H1 (cell line): ENCODE measurements around the gene HSD17B8. TPM values are rescaled to one million over a fixed set of nuclear protein-coding genes. Genes with fewer than 3 reads are reported as not detected.

Experiments
- CTCF ChIA-PET: fragments of 300-600 bp; sonication (Branson Sonifier 250); formaldehyde crosslinking; loops from one replicate; lab custom pipeline; 2021; ENCODE audit not compliant: partially characterized antibody; lab: Charles Lee
- POLR2A ChIA-PET: fragments of 300-600 bp; sonication (Branson Sonifier 250); formaldehyde crosslinking; loops from one replicate; lab custom pipeline; 2021; ENCODE audit warnings: inconsistent platforms; ENCODE audit not compliant: partially characterized antibody; lab: Charles Lee
- DNase-seq, 2 experiments: peaks; one replicate each; pipeline versions ENCODE4 v3.0.0 to v3.0.0-alpha.2; 2010 to 2022; ENCODE audit warnings: low spot score in 2 of 2, low read depth in 1 of 2, mixed read lengths in 1 of 2
- FAIRE-seq: peaks from 2 replicates; lab custom pipeline; 2011; peaks lifted over from hg19 to GRCh38; lab: Jason Lieb, UNC
- H2AFZ ChIP-seq: 2 replicates; pipeline ENCODE4 v1.8.1; 2012; ENCODE audit warnings: low read length, inconsistent platforms
- H2AK5ac ChIP-seq: 2 replicates; pipeline ENCODE4 v1.6.1; 2013; ENCODE audit warnings: low read depth, low read length
- H2BK120ac ChIP-seq: replicated peaks from 2 replicates; pipeline ENCODE3; 2013; ENCODE audit warnings: low read depth, low read length, inconsistent platforms
- H2BK12ac ChIP-seq: 2 replicates; pipeline ENCODE4 v1.6.1; 2013; ENCODE audit warnings: low read depth, low read length
- H2BK15ac ChIP-seq: 2 replicates; pipeline ENCODE4 v1.6.1; 2013; ENCODE audit warnings: low read length
- H2BK20ac ChIP-seq: 2 replicates; pipeline ENCODE4 v1.6.1; 2013; ENCODE audit warnings: low read length
- H2BK5ac ChIP-seq: 2 replicates; pipeline ENCODE4 v1.6.1; 2013; ENCODE audit warnings: low read depth, low read length
- H3K14ac ChIP-seq: 2 replicates; pipeline ENCODE4 v1.6.1; 2013; ENCODE audit warnings: inconsistent platforms; ENCODE audit not compliant: insufficient read length
- H3K18ac ChIP-seq: 2 replicates; pipeline ENCODE4 v1.6.1; 2013; ENCODE audit warnings: low read length; ENCODE audit errors: extremely low read depth
- H3K23ac ChIP-seq: 2 replicates; pipeline ENCODE4 v1.6.1; 2013; ENCODE audit warnings: inconsistent platforms; ENCODE audit not compliant: insufficient read length
- H3K23me2 ChIP-seq: 2 replicates; pipeline ENCODE4 v1.6.1; 2013; ENCODE audit warnings: low read depth, low read length
- H3K27ac ChIP-seq: 2 replicates; pipeline ENCODE4 v1.6.1; 2011; ENCODE audit warnings: low read depth, low read length, inconsistent platforms
- H3K27me3 ChIP-seq, 4 experiments: replicated peaks in 1 of 4; 1 replicate in 1 of 4; 2 replicates in 3 of 4; pipeline versions ENCODE4 v1.6.1 to v1.8.1; 2011 to 2013; ENCODE audit warnings: low read length in 3 of 4, mild to moderate bottlenecking in 3 of 4, inconsistent platforms in 2 of 4, mixed read lengths in 2 of 4, moderate library complexity in 1 of 4; ENCODE audit not compliant: control insufficient read depth in 3 of 4, insufficient read depth in 3 of 4; ENCODE audit errors: extremely low read depth in 1 of 4
- H3K36me3 ChIP-seq, 4 experiments: 2 replicates each; pipeline versions ENCODE4 v1.6.1 to v1.8.1; 2011 to 2013; ENCODE audit warnings: mild to moderate bottlenecking in 4 of 4, low read length in 3 of 4, moderate library complexity in 2 of 4, control low read depth in 1 of 4, inconsistent platforms in 1 of 4; ENCODE audit not compliant: insufficient read depth in 4 of 4, control insufficient read depth in 2 of 4
- H3K4ac ChIP-seq: replicated peaks from 2 replicates; pipeline ENCODE3; 2013; ENCODE audit warnings: low read length, low read depth, mixed read lengths, inconsistent platforms; ENCODE audit not compliant: insufficient read length
- H3K4me1 ChIP-seq, 4 experiments: replicated peaks in 1 of 4; 1 replicate in 1 of 4; 2 replicates in 3 of 4; pipeline versions ENCODE4 v1.6.1 to v1.8.1; 2011 to 2013; ENCODE audit warnings: low read length in 3 of 4, inconsistent platforms in 2 of 4, mixed read lengths in 1 of 4; ENCODE audit not compliant: insufficient read depth in 4 of 4, control insufficient read depth in 3 of 4
- H3K4me2 ChIP-seq, 2 experiments: 2 replicates each; pipeline versions ENCODE4 v1.6.1 to v1.8.1; 2011 to 2013; ENCODE audit warnings: low read depth in 2 of 2, low read length in 2 of 2, control low read depth in 1 of 2, inconsistent platforms in 1 of 2, mild to moderate bottlenecking in 1 of 2; ENCODE audit not compliant: insufficient read depth in 1 of 2
- H3K4me3 ChIP-seq, 4 experiments: fragments of 200-600, 300-600 bp in 1 of 4; sonication (generic), shearing (Covaris generic), sonication (Bioruptor Twin) in 1 of 4; 2 replicates each; pipeline versions ENCODE4 v1.5.1 to v1.8.1; 2011 to 2016; ENCODE audit warnings: low read length in 4 of 4, low read depth in 3 of 4, control low read depth in 2 of 4, inconsistent platforms in 2 of 4, mild to moderate bottlenecking in 2 of 4, mixed read lengths in 1 of 4, moderate library complexity in 1 of 4; ENCODE audit not compliant: insufficient read depth in 2 of 4; ENCODE audit errors: extremely low read depth in 1 of 4
- H3K56ac ChIP-seq: replicated peaks from 2 replicates; pipeline ENCODE3; 2013; ENCODE audit warnings: low read depth, mild to moderate bottlenecking, mixed read lengths, low read length, inconsistent platforms; ENCODE audit not compliant: insufficient read length
- H3K79me1 ChIP-seq: 2 replicates; pipeline ENCODE4 v1.6.1; 2013; ENCODE audit warnings: low read depth, low read length, control low read depth
- H3K79me2 ChIP-seq, 2 experiments: 2 replicates each; pipeline versions ENCODE4 v1.6.1 to v1.8.1; 2012 to 2013; ENCODE audit warnings: low read length in 2 of 2, mild to moderate bottlenecking in 2 of 2, inconsistent platforms in 1 of 2; ENCODE audit not compliant: insufficient read depth in 2 of 2, control insufficient read depth in 1 of 2
- H3K9ac ChIP-seq, 4 experiments: replicated peaks in 1 of 4; 1 replicate in 1 of 4; 2 replicates in 3 of 4; pipeline versions ENCODE4 v1.6.1 to v1.8.1; 2011 to 2013; ENCODE audit warnings: low read depth in 3 of 4, low read length in 3 of 4, control low read depth in 2 of 4, mild to moderate bottlenecking in 2 of 4, moderate library complexity in 2 of 4, inconsistent platforms in 1 of 4; ENCODE audit errors: extremely low read depth in 1 of 4
- H3K9me3 ChIP-seq, 2 experiments: 2 replicates each; pipeline versions ENCODE4 v1.6.1 to v1.8.1; 2012 to 2013; ENCODE audit warnings: mild to moderate bottlenecking in 2 of 2, moderate library complexity in 2 of 2, control low read depth in 1 of 2, inconsistent platforms in 1 of 2, low read depth in 1 of 2, low read length in 1 of 2, mixed read lengths in 1 of 2; ENCODE audit not compliant: insufficient read depth in 2 of 2
- H4K20me1 ChIP-seq, 2 experiments: replicated peaks in 1 of 2; 2 replicates each; pipeline versions ENCODE3 to v1.8.1; 2011 to 2013; ENCODE audit warnings: inconsistent platforms in 2 of 2, low read length in 2 of 2, mild to moderate bottlenecking in 1 of 2; ENCODE audit not compliant: insufficient read depth in 2 of 2, control insufficient read depth in 1 of 2
- H4K5ac ChIP-seq: 2 replicates; pipeline ENCODE4 v1.6.1; 2013; ENCODE audit warnings: low read length, low read depth, mixed read lengths, inconsistent platforms; ENCODE audit not compliant: insufficient read length
- H4K8ac ChIP-seq: 2 replicates; pipeline ENCODE4 v1.8.0; 2013; ENCODE audit warnings: mild to moderate bottlenecking, moderate library complexity, low read length, inconsistent platforms; ENCODE audit not compliant: insufficient read depth; ENCODE audit errors: extremely low read depth
- H4K91ac ChIP-seq: replicated peaks from 2 replicates; pipeline ENCODE3; 2013; ENCODE audit warnings: low read length, mixed read lengths, inconsistent platforms; ENCODE audit not compliant: insufficient read length
- ATF3 ChIP-seq: IDR thresholded peaks from 2 replicates; pipeline ENCODE4 v1.6.1; 2011; ENCODE audit warnings: low read depth, mild to moderate bottlenecking, low read length; ENCODE audit not compliant: insufficient read depth
- BCL11A ChIP-seq, 2 experiments: IDR thresholded peaks; one replicate each; pipeline ENCODE4 v1.6.1; 2011; ENCODE audit warnings: low read depth in 2 of 2, low read length in 2 of 2, mild to moderate bottlenecking in 2 of 2
- CREB1 ChIP-seq: IDR thresholded peaks from 2 replicates; pipeline ENCODE4 v1.6.1; 2012; ENCODE audit warnings: inconsistent platforms
- KDM5A ChIP-seq: fragments of 200-600 bp; IDR thresholded peaks from 2 replicates; pipeline ENCODE4 v1.7.1; 2012; ENCODE audit warnings: mild to moderate bottlenecking, low read length, inconsistent platforms, mixed read lengths
- PHF8 ChIP-seq: fragments of 200-600 bp; sonication (generic); conservative IDR thresholded peaks from 2 replicates; pipeline ENCODE4 v1.7.1; 2012; ENCODE audit warnings: low read depth, mild to moderate bottlenecking, inconsistent platforms, low read length, moderate library complexity
- RNF2 ChIP-seq: fragments of 200-900, 300-1000 bp; sonication (generic); IDR thresholded peaks from 2 replicates; pipeline ENCODE4 v1.7.1; 2016; ENCODE audit warnings: borderline replicate concordance, low read depth, mild to moderate bottlenecking, antibody characterized with exemption, low read length; ENCODE audit not compliant: poor library complexity, severe bottlenecking; ENCODE audit errors: missing control alignments
- SIN3A ChIP-seq, 2 experiments: IDR thresholded peaks in 1 of 2; conservative IDR thresholded peaks in 1 of 2; 2 replicates each; pipeline ENCODE4 v1.6.1; 2011 to 2012; ENCODE audit warnings: low read length in 2 of 2, improper control_type of control experiment in 1 of 2, low read depth in 1 of 2, mild to moderate bottlenecking in 1 of 2
- SP1 ChIP-seq: IDR thresholded peaks from 2 replicates; pipeline ENCODE4 v1.6.1; 2011; ENCODE audit warnings: low read depth, low read length
- SP4 ChIP-seq: IDR thresholded peaks from 2 replicates; pipeline ENCODE4 v1.6.1; 2012; ENCODE audit warnings: low read length, inconsistent platforms
- TBP ChIP-seq: IDR thresholded peaks from 2 replicates; pipeline ENCODE4 v1.6.1; 2011; ENCODE audit warnings: low read depth, low read length, improper control_type of control experiment
- ZNF274 ChIP-seq: IDR thresholded peaks from 2 replicates; pipeline ENCODE4 v1.7.0; 2012; ENCODE audit warnings: low read length, borderline replicate concordance; ENCODE audit errors: extremely low read depth
- WGBS, 2 experiments: shearing (Covaris generic) in 1 of 2; methylation state at CpG; one replicate each; pipeline versions ENCODE4 v1.1.6 to v1.1.7; 2013 to 2015; ENCODE audit warnings: low lambda C conversion rate in 2 of 2, mixed read lengths in 2 of 2, inconsistent platforms in 1 of 2, low coverage in 1 of 2, missing lambda C conversion rate in 1 of 2; ENCODE audit not compliant: insufficient replicate concordance in 2 of 2, insufficient coverage in 1 of 2, insufficient read length in 1 of 2; ENCODE audit errors: extremely low coverage in 1 of 2, missing lambda C conversion rate in 1 of 2; 5-methylcytosine and 5-hydroxymethylcytosine counted together
- polyA plus RNA-seq, 7 experiments: library from polyadenylated mRNA; depleted of rRNA in 3 of 7; stranded (reverse) in 5 of 7; unstranded in 2 of 7; fragments of >200 nt in 5 of 7; fragments of 200-250 nt in 2 of 7; gene quantifications; 1 replicate in 5 of 7; 2 replicates in 1 of 7; 4 replicates in 1 of 7; pipeline versions ENCODE4 v1.2.1 to v1.2.3, GENCODE V29; 2011 to 2013; ENCODE audit warnings: missing spikeins in 2 of 7, mixed read lengths in 2 of 7
- total RNA-seq: library from RNA; stranded (reverse); fragmentation: NEBNext Ultra II Directional; extraction: Animal tissue kit (Norgen Biotek cat#: 25700); gene quantifications from 2 replicates; pipeline ENCODE4 v1.2.1, GENCODE V29; 2021

The HSD17B8 gene
- total and polyA plus RNA-seq, 2 of the 8 experiments (the other 6 are each of a cell fraction or from before 2014, with no cell fraction given) = 3.3 to 17.1 TPM

DNA sequence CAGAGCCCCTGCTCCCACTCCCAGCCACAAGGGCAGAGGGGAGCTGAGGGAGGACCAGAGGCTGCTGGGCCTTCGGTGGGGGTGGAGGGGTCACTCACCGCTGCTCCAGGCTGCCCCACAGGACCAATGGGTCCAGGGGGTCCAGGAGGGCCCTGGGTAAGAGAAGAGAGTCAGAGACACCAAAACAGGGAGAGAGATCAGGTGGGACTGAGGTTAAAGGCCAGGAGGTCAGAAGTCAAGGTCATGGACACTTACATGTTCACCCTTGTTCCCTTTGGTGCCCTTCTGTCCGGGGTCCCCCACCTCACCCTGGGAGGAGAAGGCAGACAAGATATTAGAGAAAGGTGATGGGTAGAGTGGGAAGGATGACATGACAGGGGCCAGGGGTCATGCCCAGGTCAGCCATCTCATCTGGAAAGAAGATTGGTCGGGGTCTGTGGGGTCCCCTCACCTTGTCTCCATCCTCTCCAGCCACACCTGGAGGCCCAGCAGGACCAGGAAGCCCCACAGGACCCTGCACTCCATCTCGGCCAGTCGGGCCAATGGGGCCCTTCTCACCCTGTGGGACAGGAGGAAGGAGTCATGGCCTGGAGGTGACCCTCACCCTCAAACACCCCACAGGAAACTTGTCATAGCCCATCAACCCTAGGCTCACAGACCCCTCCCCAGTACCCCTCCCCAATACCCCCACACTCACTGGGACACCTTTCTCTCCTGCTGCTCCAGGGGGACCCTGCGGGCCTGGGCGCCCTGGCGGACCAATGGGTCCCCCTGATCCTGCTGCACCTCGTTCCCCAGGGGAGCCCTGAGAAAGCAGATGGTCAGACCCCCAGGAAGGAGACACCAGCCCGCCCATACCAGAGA is 33.2 kb upstream of the HSD17B8 start:
- FAIRE-seq (no peak), DNase-seq (no peak)
- Histone ChIP-seq H3K4ac (no peak overlapping the region), H3K18ac (no peak overlapping the region), H3K27ac (no peak overlapping the region), H3K4me2 (no peak overlapping the region), H2BK5ac (no peak overlapping the region), H3K23ac (no peak overlapping the region), H3K79me1 (no peaks in the 10 kb centered on the region), H4K5ac (no peak overlapping the region), H3K36me3 (no peaks in the 10 kb centered on the region), H4K20me1 (peaks cover 0 to 3% of the 10 kb centered on the region in 2 experiments), H2AFZ (no peak overlapping the region), H3K27me3 (no peaks in the 10 kb centered on the region), H4K8ac (no peak overlapping the region), H2BK20ac (no peak overlapping the region), H3K79me2 (no peaks in the 10 kb centered on the region), H2BK15ac (no peak overlapping the region), H3K4me3 (no peak overlapping the region), H2BK12ac (no peak overlapping the region), H3K23me2 (no peaks in the 10 kb centered on the region), H3K4me1 (no peaks in the 10 kb centered on the region; a peak in 2 of 7 replicates), H3K14ac (no peak overlapping the region), H3K56ac (no peak overlapping the region), H4K91ac (no peak overlapping the region), H3K9ac (no peak overlapping the region), H3K9me3 (no peaks in the 10 kb centered on the region), H2AK5ac (no peak overlapping the region), H2BK120ac (no peak overlapping the region)
- POLR2A ChIA-PET = interaction anchor here (0.7 to 1.7 kb wide), 4 partner anchors 54 to 197 kb away, joined by 3 to 4 read pairs (median 3); no protein-coding TSS in a partner anchor
- 91% methylated on average over 10 of the region's 11 CpGs; no CpG with 5 or more reads in 1 of the 2 experiments for WGBS, 2 experiments
- CTCF ChIA-PET = interaction anchor here (1.3 to 5.5 kb wide), 7 partner anchors 10 to 171 kb away, joined by 3 to 74 read pairs (median 34); no protein-coding TSS in a partner anchor
- TF ChIP-seq RNF2 = no peak
- TF ChIP-seq SP4 = no peak
- no peak for TF ChIP-seq TBP
- TF ChIP-seq SP1 = no peak
- no peak for TF ChIP-seq ATF3
- no peak for TF ChIP-seq KDM5A
- no peak for TF ChIP-seq ZNF274
- no peak for TF ChIP-seq SIN3A (conservative IDR thresholded peaks at IDR 0.05 in 1 of 2, IDR thresholded peaks at IDR 0.05 in 1 of 2; ENCODE audit: low read depth in 1 of 2, low read length in 2 of 2)
- TF ChIP-seq PHF8 = no peak
- TF ChIP-seq CREB1 = no peak
- TF ChIP-seq BCL11A (IDR thresholded peaks at IDR 0.05; ENCODE audit: low read depth in 2 of 2, low read length in 2 of 2) = no peak
